OCI-LY3 (cell line): ENCODE data around the gene DAB2.

Source experiments
- CTCF ChIP-seq: fragments of 200-600, 300-600 bp; sonication (generic); IDR thresholded peaks from 2 replicates; pipeline ENCODE4 v1.5.1; 2014; ENCODE audit warnings: antibody characterized with exemption, low read length, low read depth
- EZH2phosphoT487 ChIP-seq: fragments of 200-600 bp; shearing (Covaris generic); IDR thresholded peaks from 2 replicates; pipeline ENCODE4 v1.6.1; 2018; ENCODE audit warnings: antibody characterized with exemption, mixed run types, low read depth

DNA sequence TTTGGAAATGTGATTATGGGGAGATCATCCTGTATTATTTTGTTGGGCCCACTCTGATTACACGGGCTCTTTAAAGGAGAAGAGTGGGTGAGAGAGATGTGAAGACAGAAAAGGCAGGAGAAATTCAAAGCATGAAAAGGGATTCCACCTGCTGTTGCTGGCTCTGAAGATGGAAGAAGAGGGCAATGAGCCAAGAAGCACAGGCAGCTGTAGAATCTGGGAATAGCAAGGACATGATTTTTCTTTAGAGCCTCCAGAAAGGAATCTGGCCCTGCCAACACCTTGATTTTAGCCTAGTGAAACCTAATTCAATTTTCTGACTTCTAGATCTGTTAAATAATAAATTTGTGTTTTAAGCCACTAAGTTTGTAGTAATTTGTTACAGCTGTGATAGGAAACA lies 71.8 kb downstream of the DAB2 start:
- TF ChIP-seq CTCF (no peak), EZH2phosphoT487 (no peak)
